Measurements from ENCODE around the gene FCER1G. TPM values are rescaled to one million over a fixed set of nuclear protein-coding genes. Genes with fewer than 3 reads are reported as not detected.
A peak's percentile ranks its signal among the peaks of the same experiment; 100 is the strongest.

Gene FCER1G
- total and polyA plus RNA-seq, 9 of the 15 experiments (the other 6 are each of a cell fraction or from before 2014, with no cell fraction given): 0.15 to 0.69 (median 0.31) TPM; not detected in 2

GRCh38 chr1:161201836-161202712 is 13.0 kb upstream of the FCER1G start, which contains the start of gene NDUFS2 (continued):
- TF ChIP-seq E2F1 (CRISPR knock-in tag; IDR thresholded peaks at IDR 0.05) (0 out of 2 replicates have a peak, but pooled peaks have one; percentile 4), RFX5 (IDR thresholded peaks at IDR 0.05; ENCODE audit: low read depth, low read length) (no peak), HBP1 (CRISPR knock-in tag; IDR thresholded peaks at IDR 0.05) (0 out of 2 replicates have a peak, but pooled peaks have one; percentile 38), SUPT5H (IDR thresholded peaks at IDR 0.05) (peak; percentile 85), MCM7 (IDR thresholded peaks at IDR 0.05) (no peak), ZNF764 (CRISPR knock-in tag; IDR thresholded peaks at IDR 0.05; ENCODE audit: low read depth) (0 out of 2 replicates have a peak, but pooled peaks have one; percentile 61), KLF1 (tag; IDR thresholded peaks at IDR 0.05) (no peak), KLF6 (CRISPR knock-in tag; IDR thresholded peaks at IDR 0.05; ENCODE audit: borderline replicate concordance) (peak; percentile 50; the same call in 1 of the 2 replicates), OTX1 (CRISPR knock-in tag; IDR thresholded peaks at IDR 0.05) (0 out of 2 replicates have a peak, but pooled peaks have one; percentile 18), HMGXB4 (CRISPR knock-in tag; IDR thresholded peaks at IDR 0.05) (no peak), BCOR (IDR thresholded peaks at IDR 0.05) (no peak), ZNF280B (CRISPR knock-in tag; IDR thresholded peaks at IDR 0.05) (no peak), AFF1 (IDR thresholded peaks at IDR 0.05; ENCODE audit: low read depth in 1 of 2, partially characterized antibody in 2 of 2) (peak in 1 of 2 experiments; percentile 14), ETV6 (IDR thresholded peaks at IDR 0.05; ENCODE audit: borderline replicate concordance in 1 of 2, low read depth in 2 of 2, low read length in 1 of 2) (0 out of 4 replicates have a peak, but pooled peaks of 1 of the 2 experiments have one; percentile 13), ETV6 (CRISPR knock-in tag; IDR thresholded peaks at IDR 0.05; ENCODE audit: borderline replicate concordance) (no peak), TBP (optimal IDR thresholded peaks at IDR 0.05; ENCODE audit: low read depth, low read length) (peak; percentile 92)
